ENCODE measurements around the gene COL4A6.

Gene COL4A6

DNA sequence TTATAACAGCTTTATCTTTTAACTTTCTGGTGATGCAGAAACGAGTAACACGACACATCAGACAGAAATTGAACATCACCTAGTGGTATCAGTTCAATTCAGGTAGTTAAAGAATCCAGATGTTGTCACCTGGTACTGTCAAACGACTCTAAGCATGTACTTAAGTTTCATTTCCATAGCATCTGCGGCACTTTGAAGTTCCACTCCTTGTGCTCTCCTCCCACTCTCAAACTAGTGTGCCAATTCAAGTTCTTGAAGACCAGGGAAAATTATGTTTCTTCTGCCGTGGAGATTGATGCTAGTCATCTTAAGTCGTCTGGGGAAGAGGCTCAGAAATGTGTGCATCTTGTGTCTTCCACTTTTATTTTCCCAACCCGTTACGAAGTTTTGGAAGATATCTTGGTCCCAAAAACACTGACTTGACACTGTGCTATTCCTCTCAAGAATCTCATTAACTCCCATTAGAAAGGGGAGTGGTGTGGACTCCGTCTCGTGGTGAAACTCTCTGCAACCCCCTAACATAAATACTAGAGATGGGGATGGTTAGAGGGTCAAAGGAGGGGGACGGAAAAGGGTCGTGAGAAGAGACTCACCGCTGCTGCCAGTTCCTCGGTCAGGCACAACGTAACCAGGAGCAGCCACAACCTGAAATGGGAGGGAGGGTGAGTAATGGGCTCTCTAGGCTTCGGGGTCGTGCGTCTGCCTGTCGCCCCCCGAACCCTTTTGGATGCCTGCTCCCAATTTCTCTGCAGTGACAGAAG lies 693 bp downstream of the COL4A6 start:
- no peaks in the 10 kb centered on the region for H3K9me2 ChIP-seq (replicated peaks; ENCODE audit: insufficient read depth, low read length)
- TF ChIP-seq EZH2phosphoT487 (conservative IDR thresholded peaks at IDR 0.05; ENCODE audit: low read length), result no peak
- TF ChIP-seq, protein P1, sequence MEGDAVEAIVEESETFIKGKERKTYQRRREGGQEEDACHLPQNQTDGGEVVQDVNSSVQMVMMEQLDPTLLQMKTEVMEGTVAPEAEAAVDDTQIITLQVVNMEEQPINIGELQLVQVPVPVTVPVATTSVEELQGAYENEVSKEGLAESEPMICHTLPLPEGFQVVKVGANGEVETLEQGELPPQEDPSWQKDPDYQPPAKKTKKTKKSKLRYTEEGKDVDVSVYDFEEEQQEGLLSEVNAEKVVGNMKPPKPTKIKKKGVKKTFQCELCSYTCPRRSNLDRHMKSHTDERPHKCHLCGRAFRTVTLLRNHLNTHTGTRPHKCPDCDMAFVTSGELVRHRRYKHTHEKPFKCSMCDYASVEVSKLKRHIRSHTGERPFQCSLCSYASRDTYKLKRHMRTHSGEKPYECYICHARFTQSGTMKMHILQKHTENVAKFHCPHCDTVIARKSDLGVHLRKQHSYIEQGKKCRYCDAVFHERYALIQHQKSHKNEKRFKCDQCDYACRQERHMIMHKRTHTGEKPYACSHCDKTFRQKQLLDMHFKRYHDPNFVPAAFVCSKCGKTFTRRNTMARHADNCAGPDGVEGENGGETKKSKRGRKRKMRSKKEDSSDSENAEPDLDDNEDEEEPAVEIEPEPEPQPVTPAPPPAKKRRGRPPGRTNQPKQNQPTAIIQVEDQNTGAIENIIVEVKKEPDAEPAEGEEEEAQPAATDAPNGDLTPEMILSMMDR (IDR thresholded peaks at IDR 0.05; ENCODE audit: insufficient read depth, low read length, poor library complexity, severe bottlenecking), result no peak
- H4K20me1 ChIP-seq (ENCODE audit: low read depth, low read length), result no peaks in the 10 kb centered on the region
- H3K79me2 ChIP-seq (ENCODE audit: insufficient read depth, low read length), result no peaks in the 10 kb centered on the region
- H3K9me3 ChIP-seq (ENCODE audit: insufficient read depth, low read length), result no peaks in the 10 kb centered on the region
- H2AFZ ChIP-seq (ENCODE audit: low read depth, low read length, severe bottlenecking), result no peak overlapping the region
- no peak overlapping the region for H3K9ac ChIP-seq (ENCODE audit: low read length)
- H3K27ac ChIP-seq (ENCODE audit: low read depth, low read length), result no peak overlapping the region
- H3K4me3 ChIP-seq (ENCODE audit: insufficient read depth, low read length, poor library complexity, severe bottlenecking), result no peak overlapping the region
- H3K27me3 ChIP-seq (ENCODE audit: low read length), result no peaks in the 10 kb centered on the region
- H3F3A ChIP-seq (ENCODE audit: insufficient read depth), result no peaks in the 10 kb centered on the region
- H3K4me2 ChIP-seq (ENCODE audit: low read depth, low read length, poor library complexity, severe bottlenecking), result no peak overlapping the region
- H3K36me3 ChIP-seq (ENCODE audit: low read length), result no peaks in the 10 kb centered on the region

DNA sequence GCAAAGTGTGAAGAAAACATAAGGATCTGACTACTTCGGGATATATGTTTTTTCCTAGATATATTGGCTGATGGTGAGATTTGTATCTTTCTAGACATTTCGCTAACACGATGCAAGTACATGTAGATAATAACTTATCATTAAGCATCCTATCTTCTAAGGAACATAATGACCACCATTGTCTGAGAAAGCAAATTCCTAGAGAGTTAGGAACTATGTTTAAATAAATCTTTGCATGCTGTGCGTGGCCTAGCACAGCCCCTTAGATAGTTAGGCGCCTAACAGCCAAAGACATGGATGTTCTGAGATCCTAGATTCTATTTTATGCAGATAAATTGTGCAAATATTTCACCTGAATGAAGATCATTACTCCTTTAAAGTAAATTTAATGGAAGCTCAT lies 3.0 kb downstream of the COL4A6 start:
- H4K20me1 ChIP-seq (ENCODE audit: low read depth, low read length), result no peaks in the 10 kb centered on the region
- no peak overlapping the region for H3K27ac ChIP-seq (ENCODE audit: low read depth, low read length)
- H3K9ac ChIP-seq (ENCODE audit: low read length), result no peak overlapping the region
- no peaks in the 10 kb centered on the region for H3K9me2 ChIP-seq (replicated peaks; ENCODE audit: insufficient read depth, low read length)
- H3K79me2 ChIP-seq (ENCODE audit: insufficient read depth, low read length), result no peaks in the 10 kb centered on the region
- H3K4me3 ChIP-seq (ENCODE audit: insufficient read depth, low read length, poor library complexity, severe bottlenecking), result no peak overlapping the region
- no peak overlapping the region for H3K4me2 ChIP-seq (ENCODE audit: low read depth, low read length, poor library complexity, severe bottlenecking)
- H3F3A ChIP-seq (ENCODE audit: insufficient read depth), result no peaks in the 10 kb centered on the region
- no peaks in the 10 kb centered on the region for H3K27me3 ChIP-seq (ENCODE audit: low read length)
- no peaks in the 10 kb centered on the region for H3K9me3 ChIP-seq (ENCODE audit: insufficient read depth, low read length)
- H3K36me3 ChIP-seq (ENCODE audit: low read length), result no peaks in the 10 kb centered on the region
- no peak overlapping the region for H2AFZ ChIP-seq (ENCODE audit: low read depth, low read length, severe bottlenecking)
- TF ChIP-seq EZH2phosphoT487 (conservative IDR thresholded peaks at IDR 0.05; ENCODE audit: low read length), result no peak
- TF ChIP-seq, protein P1 (IDR thresholded peaks at IDR 0.05; ENCODE audit: insufficient read depth, low read length, poor library complexity, severe bottlenecking), result no peak

DNA sequence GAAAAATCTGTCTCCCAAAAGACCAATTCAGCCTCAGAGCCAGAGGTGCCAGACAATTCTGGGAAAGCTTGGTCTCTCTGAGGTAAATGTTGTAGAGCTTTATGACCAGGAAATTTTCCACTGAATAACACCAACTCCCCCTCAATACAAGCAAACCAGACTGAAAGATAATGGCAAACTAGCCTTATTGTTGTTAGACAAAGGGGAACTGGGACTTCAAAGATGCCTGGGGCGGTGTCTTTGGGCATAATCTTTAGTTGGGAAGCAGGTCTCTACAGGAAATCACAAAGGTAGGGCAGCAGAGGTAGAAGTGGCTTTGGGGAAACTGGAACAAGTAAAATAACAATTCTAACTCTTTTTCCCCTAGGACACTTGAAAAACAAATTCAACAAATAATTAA lies 12.0 kb downstream of the COL4A6 start:
- H3K27me3 ChIP-seq (ENCODE audit: low read length), result no peaks in the 10 kb centered on the region
- no peak overlapping the region for H3K4me2 ChIP-seq (ENCODE audit: low read depth, low read length, poor library complexity, severe bottlenecking)
- no peaks in the 10 kb centered on the region for H3K9me3 ChIP-seq (ENCODE audit: insufficient read depth, low read length)
- no peaks in the 10 kb centered on the region for H3K36me3 ChIP-seq (ENCODE audit: low read length)
- TF ChIP-seq, protein P1 (IDR thresholded peaks at IDR 0.05; ENCODE audit: insufficient read depth, low read length, poor library complexity, severe bottlenecking), result no peak
- TF ChIP-seq EZH2phosphoT487 (conservative IDR thresholded peaks at IDR 0.05; ENCODE audit: low read length), result no peak
- no peaks in the 10 kb centered on the region for H3K9me2 ChIP-seq (replicated peaks; ENCODE audit: insufficient read depth, low read length)
- H3F3A ChIP-seq (ENCODE audit: insufficient read depth), result no peaks in the 10 kb centered on the region
- no peaks in the 10 kb centered on the region for H4K20me1 ChIP-seq (ENCODE audit: low read depth, low read length)
- no peak overlapping the region for H3K27ac ChIP-seq (ENCODE audit: low read depth, low read length)
- H3K9ac ChIP-seq (ENCODE audit: low read length), result no peak overlapping the region
- no peak overlapping the region for H3K4me3 ChIP-seq (ENCODE audit: insufficient read depth, low read length, poor library complexity, severe bottlenecking)
- no peaks in the 10 kb centered on the region for H3K79me2 ChIP-seq (ENCODE audit: insufficient read depth, low read length)
- no peak overlapping the region for H2AFZ ChIP-seq (ENCODE audit: low read depth, low read length, severe bottlenecking)
